ENCODE results near the gene ZRANB3.

GRCh38 chr2:135373702-135374101 is 157.3 kb downstream of the ZRANB3 start:
- TF ChIP-seq CTCF (IDR thresholded peaks at IDR 0.05 in 8 of 11, conservative IDR thresholded peaks at IDR 0.05 in 3 of 11) (no peak), POLR2A (IDR thresholded peaks at IDR 0.05) (no peak), POLR2AphosphoS5 (IDR thresholded peaks at IDR 0.05) (no peak)

All from spleen (tissue), 7 donors.